H9 (cell line): ENCODE results near the gene TK1. TPM values are rescaled to one million over a fixed set of nuclear protein-coding genes. Genes with fewer than 3 reads are reported as not detected.

Experiments used
- DNase-seq: peaks from one replicate; pipeline ENCODE4 v3.0.0-alpha.2; 2017
- H2AFZ ChIP-seq: one replicate; pipeline ENCODE4 v1.6.1; 2013; ENCODE audit warnings: mild to moderate bottlenecking, low read length, control low read depth, moderate library complexity
- H2AK5ac ChIP-seq: 2 replicates; pipeline ENCODE4 v1.6.1; 2013; ENCODE audit warnings: low read length, control low read depth, mixed read lengths; ENCODE audit not compliant: insufficient read length
- H2BK120ac ChIP-seq: one replicate; pipeline ENCODE4 v1.6.1; 2013; ENCODE audit warnings: low read depth, mild to moderate bottlenecking, low read length, control low read depth, inconsistent platforms; ENCODE audit not compliant: poor library complexity, severe bottlenecking
- H2BK12ac ChIP-seq: 2 replicates; pipeline ENCODE4 v1.6.1; 2013; ENCODE audit warnings: low read length, control low read depth, mixed read lengths, low read depth; ENCODE audit not compliant: insufficient read length
- H2BK15ac ChIP-seq: 2 replicates; pipeline ENCODE4 v1.6.1; 2013; ENCODE audit warnings: low read depth, low read length, control low read depth
- H2BK20ac ChIP-seq: one replicate; pipeline ENCODE4 v1.6.1; 2013; ENCODE audit warnings: low read depth, mild to moderate bottlenecking, low read length, control low read depth, inconsistent platforms; ENCODE audit not compliant: poor library complexity, severe bottlenecking
- H2BK5ac ChIP-seq: 2 replicates; pipeline ENCODE4 v1.6.1; 2013; ENCODE audit warnings: low read length, control low read depth, mixed read lengths; ENCODE audit not compliant: insufficient read length
- H3K14ac ChIP-seq: 2 replicates; pipeline ENCODE4 v1.6.1; 2013; ENCODE audit warnings: low read length, control low read depth; ENCODE audit not compliant: insufficient read depth
- H3K18ac ChIP-seq: 2 replicates; pipeline ENCODE4 v1.6.1; 2013; ENCODE audit warnings: low read depth, mild to moderate bottlenecking, mixed read lengths, low read length, control low read depth; ENCODE audit not compliant: insufficient read length
- H3K23ac ChIP-seq: 2 replicates; pipeline ENCODE4 v1.6.1; 2013; ENCODE audit warnings: low read length, control low read depth, mixed read lengths, low read depth; ENCODE audit not compliant: insufficient read length
- H3K23me2 ChIP-seq: 2 replicates; pipeline ENCODE4 v1.6.1; 2013; ENCODE audit warnings: low read depth, mild to moderate bottlenecking, mixed read lengths, low read length, control low read depth; ENCODE audit not compliant: insufficient read length, poor library complexity, severe bottlenecking
- H3K27ac ChIP-seq: 2 replicates; pipeline ENCODE4 v1.5.1; 2013; ENCODE audit warnings: low read length, control low read depth, mixed read lengths, low read depth; ENCODE audit not compliant: insufficient read length
- H3K27me3 ChIP-seq: 2 replicates; pipeline ENCODE4 v1.6.1; 2013; ENCODE audit warnings: low read length, control low read depth, inconsistent platforms; ENCODE audit not compliant: insufficient read depth
- H3K4ac ChIP-seq: 2 replicates; pipeline ENCODE4 v1.6.1; 2013; ENCODE audit warnings: low read depth, mild to moderate bottlenecking, control low read depth, inconsistent platforms, low read length, moderate library complexity
- H3K4me1 ChIP-seq: 2 replicates; pipeline ENCODE4 v1.6.1; 2013; ENCODE audit warnings: low read length, control low read depth, inconsistent platforms; ENCODE audit not compliant: insufficient read depth
- H3K4me2 ChIP-seq: 2 replicates; pipeline ENCODE4 v1.6.1; 2013; ENCODE audit warnings: low read length, control low read depth, mixed read lengths; ENCODE audit not compliant: insufficient read length, insufficient read depth
- H3K56ac ChIP-seq: 2 replicates; pipeline ENCODE4 v1.6.1; 2013; ENCODE audit warnings: low read depth, mild to moderate bottlenecking, mixed read lengths, low read length, control low read depth; ENCODE audit not compliant: insufficient read length
- H3K79me1 ChIP-seq: 2 replicates; pipeline ENCODE4 v1.6.1; 2013; ENCODE audit warnings: low read depth, mild to moderate bottlenecking, moderate library complexity, low read length, control low read depth, inconsistent platforms; ENCODE audit not compliant: insufficient read depth, poor library complexity, severe bottlenecking
- H3K79me2 ChIP-seq: 2 replicates; pipeline ENCODE4 v1.6.1; 2013; ENCODE audit warnings: low read length, control low read depth, inconsistent platforms; ENCODE audit not compliant: insufficient read depth
- H3K9ac ChIP-seq: 2 replicates; pipeline ENCODE4 v1.6.1; 2013; ENCODE audit warnings: low read length, control low read depth, mixed read lengths; ENCODE audit not compliant: insufficient read length; ENCODE audit errors: extremely low read depth
- H3K9me3 ChIP-seq: one replicate; pipeline ENCODE4 v1.6.1; 2013; ENCODE audit warnings: low read depth, low read length, inconsistent platforms; ENCODE audit not compliant: control insufficient read depth
- H3T11ph ChIP-seq: one replicate; pipeline ENCODE4 v1.6.1; 2013; ENCODE audit warnings: mild to moderate bottlenecking, low read length, control low read depth, inconsistent platforms
- H4K20me1 ChIP-seq: one replicate; pipeline ENCODE4 v1.6.1; 2013; ENCODE audit not compliant: control insufficient read depth, insufficient read length, insufficient read depth
- H4K5ac ChIP-seq: 2 replicates; pipeline ENCODE4 v1.6.1; 2013; ENCODE audit warnings: low read depth, mild to moderate bottlenecking, mixed read lengths, low read length, control low read depth; ENCODE audit not compliant: insufficient read length
- H4K8ac ChIP-seq: replicated peaks from 2 replicates; pipeline ENCODE4 v1.6.1; 2013; ENCODE audit warnings: low read length, control low read depth, mixed read lengths, low read depth; ENCODE audit not compliant: insufficient read length
- H4K91ac ChIP-seq: 2 replicates; pipeline ENCODE4 v1.6.1; 2013; ENCODE audit warnings: low read depth, mild to moderate bottlenecking, moderate library complexity, mixed read lengths, low read length, control low read depth; ENCODE audit not compliant: insufficient read length
- H3K27ac Mint-ChIP-seq, 3 experiments: 2 replicates in 2 of 3; 3 replicates in 1 of 3; pipeline ENCODE4 v1.8.0; 2020 to 2021; ENCODE audit warnings: mixed read lengths in 3 of 3, mild to moderate bottlenecking in 1 of 3, moderate library complexity in 1 of 3
- H3K27me3 Mint-ChIP-seq: 2 replicates; pipeline ENCODE4 v1.8.0; 2021; ENCODE audit warnings: low read depth, mild to moderate bottlenecking, moderate library complexity, mixed read lengths
- H3K36me3 Mint-ChIP-seq, 3 experiments: 2 replicates in 2 of 3; 3 replicates in 1 of 3; pipeline ENCODE4 v1.8.0; 2020 to 2021; ENCODE audit warnings: low read depth in 3 of 3, mixed read lengths in 3 of 3; ENCODE audit not compliant: insufficient read depth in 1 of 3
- H3K4me1 Mint-ChIP-seq, 2 experiments: 2 replicates each; pipeline ENCODE4 v1.8.0; 2020; ENCODE audit warnings: mixed read lengths in 2 of 2
- H3K4me3 Mint-ChIP-seq, 2 experiments: 2 replicates in 1 of 2; 3 replicates in 1 of 2; pipeline ENCODE4 v1.8.0; 2020 to 2021; ENCODE audit warnings: mild to moderate bottlenecking in 2 of 2, mixed read lengths in 2 of 2, moderate library complexity in 1 of 2
- H3K9me3 Mint-ChIP-seq, 2 experiments: 2 replicates in 1 of 2; 3 replicates in 1 of 2; pipeline ENCODE4 v1.8.0; 2020; ENCODE audit warnings: mild to moderate bottlenecking in 2 of 2, mixed read lengths in 2 of 2, moderate library complexity in 1 of 2
- CTCF ChIP-seq: fragments of 200-600 bp; sonication (generic); conservative IDR thresholded peaks from 3 replicates; pipeline ENCODE4 v1.8.0; 2021; ENCODE audit warnings: antibody characterized with exemption, mild to moderate bottlenecking
- WGBS: extraction: QIAGEN DNeasy Blood & Tissue Kit; methylation state at CpG from one replicate; pipeline ENCODE4 v1.1.7; 2013; ENCODE audit warnings: missing lambda C conversion rate, low lambda C conversion rate, mixed read lengths; ENCODE audit not compliant: insufficient read length; ENCODE audit errors: extremely low coverage; 5-methylcytosine and 5-hydroxymethylcytosine counted together
- total RNA-seq: library from RNA; stranded (reverse); gene quantifications from 2 replicates; pipeline ENCODE4 v1.2.1, GENCODE V29; 2021

Gene TK1
- total RNA-seq, 1 experiment from 2014 or later = 95.8 TPM

- H3K27me3 ChIP-seq = no peaks in the 10 kb centered on the region
These were observed 40.4 kb downstream of the TK1 start for GRCh38 chr17:78146471-78146869.

More at GRCh38 chr17:78146471-78146869, 40.4 kb downstream of the TK1 start:
- no peak overlapping the region for H3K18ac ChIP-seq
- no peak overlapping the region for H2BK15ac ChIP-seq
- H3K36me3 Mint-ChIP-seq = no peaks in the 10 kb centered on the region
- 0 out of 7 replicates have a peak overlapping the region, but pooled peaks of 1 of the 3 experiments have one; percentile 8 for H3K27ac Mint-ChIP-seq
- H3K23me2 ChIP-seq = no peaks in the 10 kb centered on the region
- H2BK12ac ChIP-seq = no peak overlapping the region
- H4K8ac ChIP-seq = no peak overlapping the region
- no peak overlapping the region for H3K23ac ChIP-seq
- no peak overlapping the region for H3K4ac ChIP-seq
- no peak overlapping the region for H3K9ac ChIP-seq
- H3K79me1 ChIP-seq = no peaks in the 10 kb centered on the region
- no peak overlapping the region for H2AFZ ChIP-seq
- H2BK20ac ChIP-seq = no peak overlapping the region
- no peak overlapping the region for H3K27ac ChIP-seq
- no peaks in the 10 kb centered on the region for H3K4me1 ChIP-seq
- H3K4me1 Mint-ChIP-seq = peaks cover 3 to 9% of the 10 kb centered on the region in 2 experiments; a peak in 3 of 4 replicates
- H3K27me3 Mint-ChIP-seq = peaks cover 2% of the 10 kb centered on the region; the same call in 1 of the 2 replicates
- no peak overlapping the region for H2BK120ac ChIP-seq
- no peaks in the 10 kb centered on the region for H4K20me1 ChIP-seq
- H3K9me3 ChIP-seq = no peaks in the 10 kb centered on the region
- H3T11ph ChIP-seq = no peak overlapping the region
- no peak overlapping the region for H3K4me3 Mint-ChIP-seq
- no peak for TF ChIP-seq CTCF
- DNase-seq = no peak
- H3K9me3 Mint-ChIP-seq = no peaks in the 10 kb centered on the region
- no CpG with 5 or more reads among the region's 7 CpGs for WGBS
- no peak overlapping the region for H3K4me2 ChIP-seq
- no peak overlapping the region for H4K5ac ChIP-seq
- H2BK5ac ChIP-seq = no peak overlapping the region
- H4K91ac ChIP-seq = no peak overlapping the region
- H3K14ac ChIP-seq = no peak overlapping the region; the same call in 1 of the 2 replicates
- no peak overlapping the region for H2AK5ac ChIP-seq
- H3K56ac ChIP-seq = no peak overlapping the region
- H3K79me2 ChIP-seq = no peaks in the 10 kb centered on the region
